DND-41 (cell line): ENCODE results near the gene GH2.
A peak's percentile ranks its signal among the peaks of the same experiment; 100 is the strongest.

ENCODE experiments used
- ATAC-seq: fragments of 200-7000 bp; cut with Tn5 transposase; 3 replicates; pipeline ENCODE4 v1.9.1; 2021; ENCODE audit warnings: low read depth; ENCODE audit not compliant: insufficient read depth
- DNase-seq: peaks from one replicate; pipeline ENCODE4 v3.0.0-alpha.2; 2020
- H2AFZ ChIP-seq: 2 replicates; pipeline ENCODE4 v1.6.0; 2012; ENCODE audit warnings: low read depth, low read length
- H3K27ac ChIP-seq: 2 replicates; pipeline ENCODE4 v1.5.1; 2012; ENCODE audit warnings: low read length, inconsistent platforms
- H3K27me3 ChIP-seq: fragments of 200-600 bp; sonication (generic); 2 replicates; pipeline ENCODE4 v1.6.0; 2012; ENCODE audit warnings: low read length, mild to moderate bottlenecking, inconsistent platforms; ENCODE audit not compliant: insufficient read depth, poor library complexity
- H3K36me3 ChIP-seq: 2 replicates; pipeline ENCODE4 v1.5.1; 2012; ENCODE audit warnings: low read length, inconsistent platforms; ENCODE audit not compliant: insufficient read depth
- H3K4me1 ChIP-seq: 2 replicates; pipeline ENCODE4 v1.5.1; 2012; ENCODE audit warnings: mild to moderate bottlenecking, low read length; ENCODE audit not compliant: insufficient read depth
- H3K4me2 ChIP-seq: 2 replicates; pipeline ENCODE4 v1.6.0; 2012; ENCODE audit warnings: mild to moderate bottlenecking, moderate library complexity, low read length, inconsistent platforms; ENCODE audit not compliant: insufficient read depth
- H3K4me3 ChIP-seq, 2 experiments: fragments of 200-600 bp in 1 of 2; shearing (Covaris generic) in 1 of 2; 2 replicates each; pipeline ENCODE4 v1.5.1; 2012 to 2016; ENCODE audit warnings: inconsistent platforms in 2 of 2, low read length in 2 of 2, mild to moderate bottlenecking in 2 of 2, low read depth in 1 of 2, moderate library complexity in 1 of 2
- H3K79me2 ChIP-seq: 2 replicates; pipeline ENCODE4 v1.6.0; 2012; ENCODE audit warnings: low read length, inconsistent platforms; ENCODE audit not compliant: insufficient read depth
- H3K9ac ChIP-seq: 2 replicates; pipeline ENCODE4 v1.6.0; 2012; ENCODE audit warnings: low read depth, mild to moderate bottlenecking, inconsistent platforms, low read length, moderate library complexity
- H3K9me3 ChIP-seq: 2 replicates; pipeline ENCODE4 v1.5.1; 2012; ENCODE audit warnings: low read length, moderate library complexity, mild to moderate bottlenecking, inconsistent platforms; ENCODE audit not compliant: insufficient read depth, severe bottlenecking
- H4K20me1 ChIP-seq: 2 replicates; pipeline ENCODE4 v1.6.0; 2012; ENCODE audit warnings: low read length; ENCODE audit not compliant: insufficient read depth
- CTCF ChIP-seq: IDR thresholded peaks from 2 replicates; pipeline ENCODE4 v1.5.1; 2012; ENCODE audit warnings: borderline replicate concordance, low read length, moderate library complexity, mild to moderate bottlenecking; ENCODE audit not compliant: poor library complexity, severe bottlenecking; ENCODE audit errors: extremely low read depth
- EZH2 ChIP-seq: IDR thresholded peaks from 3 replicates; pipeline ENCODE4 v1.6.1; 2012; ENCODE audit warnings: borderline replicate concordance, low read depth, mild to moderate bottlenecking, moderate library complexity, low read length, inconsistent platforms; ENCODE audit not compliant: severe bottlenecking

The GH2 gene

GRCh38 chr17:63881935-63882601 lies at the start of gene GH2:
TSS of gene GH2 (minus strand) at chr17:63881944. CDS start at chr17:63881801, 143 bp downstream.
- Histone ChIP-seq H3K9me3 (no peaks in the 10 kb centered on the region), H3K36me3 (no peaks in the 10 kb centered on the region), H3K27me3 (no peaks in the 10 kb centered on the region), H3K27ac (no peak within 1 kb of the TSS), H4K20me1 (no peaks in the 10 kb centered on the region), H3K79me2 (no peaks in the 10 kb centered on the region), H3K4me2 (no peak within 1 kb of the TSS), H3K4me1 (no peaks in the 10 kb centered on the region), H3K9ac (no peak within 1 kb of the TSS), H3K4me3 (no peak within 1 kb of the TSS), H2AFZ (no peak within 1 kb of the TSS)
- TF ChIP-seq EZH2 (no peak), CTCF (peak; percentile 77)
- ATAC-seq: peak; percentile 95
- peak; percentile 66 for DNase-seq

- ATAC-seq: 0 out of 3 replicates have a peak, but pooled peaks have one; percentile 31
- H3K27ac ChIP-seq: peak overlapping the region; percentile 49
- no peaks in the 10 kb centered on the region for H3K9me3 ChIP-seq
- peak; percentile 47 for DNase-seq
- TF ChIP-seq CTCF (no peak), EZH2 (no peak)
- peaks cover 22% of the 10 kb centered on the region for H3K4me1 ChIP-seq
- H3K27me3 ChIP-seq: no peaks in the 10 kb centered on the region
- peak overlapping the region; percentile 40; the same call in 1 of the 2 replicates for H3K9ac ChIP-seq
- no peak overlapping the region for H2AFZ ChIP-seq
- no peaks in the 10 kb centered on the region for H3K36me3 ChIP-seq
- H3K79me2 ChIP-seq: no peaks in the 10 kb centered on the region
- H3K4me2 ChIP-seq: peak overlapping the region; percentile 86
- H4K20me1 ChIP-seq: no peaks in the 10 kb centered on the region
- H3K4me3 ChIP-seq: peak overlapping the region in 1 of 2 experiments; percentile 62; a peak in 2 of 4 replicates
These were observed 49.3 kb upstream of the GH2 start for GRCh38 chr17:63930951-63931575.

- no peaks in the 10 kb centered on the region for H3K27me3 ChIP-seq
- no peak for TF ChIP-seq CTCF
- no peak for TF ChIP-seq EZH2
- no peak overlapping the region for H3K27ac ChIP-seq
- H3K4me3 ChIP-seq: no peak overlapping the region
- H3K9me3 ChIP-seq: no peaks in the 10 kb centered on the region
- H4K20me1 ChIP-seq: no peaks in the 10 kb centered on the region
- ATAC-seq: no peak
- no peaks in the 10 kb centered on the region for H3K36me3 ChIP-seq
- no peaks in the 10 kb centered on the region for H3K79me2 ChIP-seq
- no peak overlapping the region for H2AFZ ChIP-seq
- no peak for DNase-seq
- peaks cover 22% of the 10 kb centered on the region for H3K4me1 ChIP-seq
- H3K4me2 ChIP-seq: no peak overlapping the region
- H3K9ac ChIP-seq: no peak overlapping the region
These were observed 48.4 kb upstream of the GH2 start for GRCh38 chr17:63929860-63930766.
